HCEC 1CT (cell line): Measurements from ENCODE around the gene LTF.
"Not testable (repeated sequence)": the region's sequence is repeated elsewhere in the genome, so short reads cannot be mapped to it uniquely, and the experiment has no call there.

Source experiments
- DNase-seq: peaks from one replicate; pipeline ENCODE4 v3.0.0-alpha.2; 2017

The LTF gene

GRCh38 chr3:46393011-46393410 lies 71.7 kb downstream of the LTF start:
- DNase-seq = no peak

GRCh38 chr3:46391526-46391925 lies 73.2 kb downstream of the LTF start:
- not testable (repeated sequence) for DNase-seq

GRCh38 chr3:46389306-46389705 lies 75.4 kb downstream of the LTF start:
- no peak for DNase-seq

GRCh38 chr3:46388847-46389246 lies 75.9 kb downstream of the LTF start:
- not testable (repeated sequence) for DNase-seq

GRCh38 chr3:46386205-46386604 lies 78.5 kb downstream of the LTF start:
- DNase-seq = peak; percentile 72
